GM21723 (cell line): Measurements from ENCODE around the gene EIF3L.

Experiments used
- ATAC-seq: cut with Tn5 transposase; IDR thresholded peaks from one replicate; pipeline ENCODE4 v1.9.1; 2021; ENCODE audit warnings: mild to moderate bottlenecking, moderate library complexity; ENCODE audit not compliant: unreplicated experiment

EIF3L gene

DNA sequence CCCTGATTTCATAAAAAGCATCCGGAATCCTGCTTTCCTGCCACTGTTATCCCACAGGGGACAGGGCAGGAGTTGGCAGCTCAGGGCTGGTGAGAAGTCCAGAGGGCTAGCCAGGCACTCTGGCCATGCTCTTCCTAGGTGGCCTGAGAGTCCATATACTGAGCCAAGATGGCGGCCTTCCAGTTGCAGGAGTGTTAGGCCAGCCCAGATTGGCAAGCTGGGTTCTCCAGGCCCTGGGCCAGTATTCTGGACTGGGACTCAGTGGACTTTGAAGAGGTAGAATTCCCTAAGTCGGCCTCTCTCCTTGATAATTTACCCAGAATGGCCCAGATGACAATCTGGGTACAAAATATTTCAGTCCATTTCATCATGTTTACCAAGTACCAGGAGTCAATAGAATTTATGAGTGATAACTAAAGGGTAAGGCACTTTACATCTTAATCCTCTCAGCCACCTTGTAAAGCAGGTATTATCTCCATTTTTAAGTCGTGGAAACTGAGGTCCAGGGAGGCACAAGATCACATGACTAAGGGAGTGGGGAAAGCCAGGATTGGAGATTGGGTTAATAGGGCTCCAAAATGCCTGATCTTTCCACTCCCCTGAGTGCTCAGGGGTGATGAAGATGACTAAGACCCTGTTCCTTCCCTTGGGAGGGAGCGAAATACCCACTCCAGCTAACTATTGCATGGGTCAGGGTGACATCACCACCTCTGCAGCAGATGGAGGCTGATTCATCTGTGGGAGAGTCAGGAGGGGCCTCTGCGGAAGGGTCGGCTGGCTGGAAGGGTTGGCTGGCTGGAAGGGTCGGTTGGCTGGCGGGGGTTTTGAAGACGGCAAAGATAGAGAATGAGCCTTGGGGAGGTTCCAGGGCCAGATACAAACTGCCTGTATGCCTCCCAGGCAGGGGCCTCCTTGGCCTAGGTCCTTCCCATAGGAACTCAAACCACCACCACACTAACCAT is 55.6 kb downstream of the EIF3L start:
- no peak for ATAC-seq

DNA sequence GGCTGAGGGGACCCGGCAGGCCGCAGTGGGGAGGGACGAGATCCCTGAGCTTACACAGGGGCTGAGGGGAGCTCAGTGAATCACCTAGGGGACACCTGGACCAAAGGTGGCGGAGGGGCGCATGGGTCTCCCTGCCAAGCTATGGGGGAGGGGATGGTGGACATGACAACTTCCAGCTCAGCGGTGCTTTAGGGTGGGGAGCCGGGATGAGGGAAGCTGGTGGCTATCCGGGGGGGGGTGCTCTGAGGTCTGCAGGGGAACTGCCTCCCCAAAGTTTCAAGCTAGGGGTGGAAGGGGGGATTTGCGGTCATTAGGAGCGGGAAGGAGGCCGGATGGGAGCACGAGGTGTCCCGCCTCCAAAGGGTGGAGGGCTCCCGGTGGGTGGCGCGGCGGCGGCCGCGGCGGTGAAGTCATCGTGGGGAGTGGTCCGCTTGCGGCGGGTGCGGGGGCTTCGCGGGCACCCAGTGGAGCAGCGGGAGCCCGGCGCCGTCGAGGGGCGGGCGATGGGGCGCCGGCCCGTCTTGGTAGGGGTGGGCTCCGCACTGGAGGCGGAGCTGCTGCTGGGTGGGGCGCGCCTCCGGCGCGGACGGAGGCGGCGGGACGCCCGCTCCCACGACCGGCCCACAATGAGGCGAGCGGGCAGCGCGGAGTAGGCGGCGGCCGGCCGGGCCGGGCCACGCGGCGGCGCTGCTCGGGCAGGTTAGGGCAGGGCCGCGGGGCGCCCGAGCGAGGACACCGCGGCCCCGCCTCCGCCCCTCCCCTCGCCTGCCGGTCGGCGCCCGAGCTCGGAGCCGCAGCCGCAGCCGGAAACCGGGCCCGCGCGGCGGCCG is 56.5 kb downstream of the EIF3L start, which contains the start of gene MICALL1:
Gene MICALL1 (plus strand): TSS at position 764 of the 830 bp plus-strand sequence. CDS start 126 bp downstream, outside the sequence.
- ATAC-seq = peak; percentile 82

DNA sequence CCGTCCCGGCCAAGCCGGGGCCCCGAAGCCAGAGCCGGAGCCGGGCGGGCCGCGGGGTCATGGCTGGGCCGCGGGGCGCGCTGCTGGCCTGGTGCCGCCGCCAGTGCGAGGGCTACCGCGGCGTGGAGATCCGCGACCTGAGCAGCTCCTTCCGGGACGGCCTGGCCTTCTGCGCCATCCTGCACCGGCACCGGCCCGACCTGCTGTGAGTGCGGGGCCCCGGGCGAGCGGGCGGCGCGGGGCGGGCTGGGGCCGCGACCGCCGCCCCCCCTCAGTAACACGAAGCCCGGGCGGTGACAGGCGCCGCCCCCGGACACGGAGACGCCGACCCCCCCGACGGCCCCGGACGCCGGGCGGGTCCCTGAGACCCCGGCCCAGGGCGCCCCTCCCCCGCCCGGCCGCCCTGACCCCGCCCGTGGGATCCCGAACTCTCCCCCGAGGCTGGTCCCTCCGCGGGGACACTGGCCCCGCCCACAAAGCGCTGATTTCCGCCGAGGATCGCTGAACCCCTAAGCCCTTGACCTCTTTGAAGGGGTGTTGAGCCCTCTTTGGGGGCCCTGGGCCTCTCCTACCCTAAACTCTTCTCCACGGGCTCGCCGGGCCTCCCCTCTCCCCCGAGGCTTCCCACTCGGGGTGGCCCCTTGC is 57.3 kb downstream of the EIF3L start:
- ATAC-seq = peak; percentile 19

DNA sequence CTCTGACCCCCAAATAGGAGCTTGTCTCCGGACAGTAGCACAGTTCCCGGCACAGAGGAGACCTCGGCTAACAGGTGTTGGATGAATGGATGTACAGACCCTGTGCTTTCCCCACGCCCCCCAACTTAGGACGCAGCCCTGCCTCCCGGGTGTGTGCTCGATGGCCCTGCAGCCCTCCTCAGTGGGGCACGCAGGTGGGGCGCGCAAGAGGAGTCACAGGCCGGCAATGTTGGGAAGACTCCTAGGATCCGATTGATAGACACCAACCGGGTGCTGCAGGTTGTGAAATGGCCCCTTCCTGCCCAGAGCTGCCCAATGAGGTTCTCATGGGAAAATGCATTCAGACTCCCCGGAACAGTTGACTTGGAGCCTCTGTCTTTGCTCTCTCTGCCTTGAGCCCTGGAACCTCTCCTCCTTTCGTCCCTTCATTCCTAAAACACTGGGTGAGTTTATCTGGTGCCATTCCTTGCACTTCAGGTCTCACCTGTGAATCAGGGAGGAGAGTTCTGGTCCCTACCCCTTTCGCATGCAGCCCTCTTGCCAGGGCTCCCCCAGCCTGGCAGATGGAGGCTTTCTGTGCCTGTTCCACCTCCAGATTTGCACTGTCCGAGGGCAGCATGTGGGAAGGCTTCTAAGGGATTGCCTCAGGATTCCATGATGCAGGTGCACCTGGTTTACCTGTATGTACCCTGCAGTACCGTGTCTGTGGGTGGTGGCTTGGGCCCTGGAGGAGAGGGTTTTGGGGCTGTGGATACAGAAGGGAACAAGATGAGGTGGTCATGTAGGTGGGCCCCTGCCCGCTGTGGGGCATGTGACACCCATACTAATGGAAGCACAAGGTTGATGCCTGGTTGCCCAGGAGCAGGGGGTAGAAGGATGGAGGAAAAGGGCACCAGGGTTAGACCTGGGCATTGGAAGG is 58.1 kb downstream of the EIF3L start:
- peak; percentile 3 for ATAC-seq

DNA sequence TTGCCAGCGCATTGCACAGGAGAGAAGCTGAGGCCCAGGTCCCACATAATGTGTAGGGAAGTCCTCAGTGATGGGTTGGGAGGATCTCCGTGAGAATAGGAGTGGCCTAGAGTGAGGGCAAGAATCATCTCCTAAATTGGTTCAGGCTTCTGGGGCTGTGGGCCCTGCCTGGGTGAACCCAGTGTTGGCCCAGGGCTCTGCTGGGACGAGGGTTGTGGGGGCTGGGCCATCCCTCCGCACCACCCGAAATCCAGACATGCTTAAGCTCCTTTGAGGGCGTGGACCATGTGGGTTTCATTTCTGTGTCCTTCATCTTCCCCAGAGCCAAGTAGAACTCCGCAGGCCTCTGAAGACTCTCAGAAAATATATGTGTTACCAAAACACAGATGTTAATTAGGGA is 60.5 kb downstream of the EIF3L start:
- ATAC-seq = no peak

DNA sequence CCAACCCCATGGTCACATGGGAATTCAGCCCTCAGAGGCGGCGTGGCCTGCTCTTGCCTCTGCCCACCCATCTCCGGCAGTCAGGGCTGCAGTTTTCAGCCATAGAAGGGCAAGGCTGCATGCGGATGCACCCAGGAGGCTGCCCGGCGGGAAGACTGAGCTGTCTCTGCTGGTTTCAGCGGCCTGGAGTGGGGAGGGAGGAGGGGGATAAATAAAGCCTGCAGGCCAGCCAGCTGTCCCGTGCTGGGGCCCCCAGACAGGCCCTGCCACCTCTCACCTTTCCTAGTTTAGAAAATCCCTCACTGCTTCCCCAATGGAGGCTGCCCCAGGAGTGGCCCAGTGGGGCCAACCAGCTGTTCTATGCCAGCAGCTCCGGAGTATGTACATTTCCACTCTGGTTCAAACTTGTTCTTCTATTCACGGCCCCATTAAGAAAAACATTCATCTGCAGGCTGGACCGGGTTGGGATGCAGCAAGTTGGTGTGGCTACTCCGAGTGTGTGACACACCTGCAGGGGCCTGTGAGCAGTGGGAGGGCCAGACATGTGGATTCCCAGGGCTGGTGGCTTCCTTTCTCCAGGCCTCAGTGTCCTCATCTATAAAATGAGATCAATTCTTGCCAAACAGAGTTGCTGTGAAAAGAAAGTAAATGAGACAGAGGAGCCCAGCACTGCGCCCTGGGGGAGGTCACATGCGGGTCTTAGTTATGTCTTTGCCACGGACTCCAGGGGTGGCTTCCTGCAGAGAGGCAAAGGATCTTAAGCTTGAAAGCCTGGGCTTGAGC is 61.9 kb downstream of the EIF3L start:
- ATAC-seq = no peak

DNA sequence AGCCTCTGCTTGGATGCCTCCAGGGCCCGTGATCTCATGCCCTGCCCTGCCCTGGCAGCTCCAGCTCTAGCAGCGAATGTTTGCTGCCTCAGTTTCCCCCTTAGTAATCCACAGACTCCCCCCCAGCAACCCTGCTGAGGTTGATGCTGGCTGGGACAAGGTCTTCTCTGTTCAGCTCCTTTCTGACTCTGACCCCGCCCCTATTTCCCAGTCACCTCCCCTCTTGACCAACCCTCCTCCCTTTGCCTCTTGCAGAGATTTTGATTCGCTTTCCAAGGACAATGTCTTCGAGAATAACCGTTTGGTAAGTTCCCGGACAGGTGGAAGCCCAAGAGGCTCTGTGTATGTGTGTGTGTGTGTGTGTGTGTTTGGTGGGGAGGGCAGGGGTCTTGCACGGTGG is 62.5 kb downstream of the EIF3L start:
- no peak for ATAC-seq

DNA sequence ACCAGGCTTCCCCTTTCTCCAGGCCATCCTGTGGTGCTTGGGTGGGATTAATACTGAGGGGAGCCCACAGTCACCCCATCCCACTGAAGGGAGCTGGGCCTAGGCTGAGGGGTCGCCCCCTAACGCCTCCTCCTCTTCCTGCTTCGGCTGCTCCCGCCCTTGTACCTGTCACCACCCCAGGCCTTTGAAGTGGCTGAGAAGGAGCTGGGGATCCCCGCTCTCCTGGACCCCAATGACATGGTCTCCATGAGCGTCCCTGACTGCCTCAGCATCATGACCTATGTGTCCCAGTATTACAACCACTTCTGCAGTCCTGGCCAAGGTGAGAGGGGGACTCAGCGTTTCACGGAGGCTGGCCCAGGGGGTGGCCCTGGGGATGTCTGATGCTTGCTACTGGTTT is 63.0 kb downstream of the EIF3L start:
- ATAC-seq = no peak

DNA sequence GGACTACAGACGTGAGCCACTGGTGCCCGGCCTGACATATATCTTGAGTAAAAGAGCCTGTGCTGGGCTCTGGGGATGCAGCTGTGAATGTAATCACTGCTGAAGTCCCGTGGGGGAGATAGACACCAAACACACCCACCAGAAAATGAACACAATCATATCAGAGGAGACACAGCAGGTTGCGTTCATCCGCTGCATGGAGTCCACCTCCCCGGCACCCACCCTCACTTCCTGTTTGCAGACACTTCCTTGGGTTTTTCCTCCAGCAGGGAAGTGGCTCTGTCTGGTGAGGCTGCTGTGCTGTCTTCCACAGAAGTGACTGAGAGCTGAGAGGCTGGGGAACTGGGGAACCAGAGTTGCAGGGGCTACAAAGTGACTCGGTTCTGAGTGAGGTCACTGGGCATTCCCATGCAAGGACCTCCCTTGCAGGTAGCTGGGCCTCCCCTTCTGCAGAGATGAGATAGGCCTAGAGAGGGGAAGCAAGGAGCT is 64.1 kb downstream of the EIF3L start:
- no peak for ATAC-seq

DNA sequence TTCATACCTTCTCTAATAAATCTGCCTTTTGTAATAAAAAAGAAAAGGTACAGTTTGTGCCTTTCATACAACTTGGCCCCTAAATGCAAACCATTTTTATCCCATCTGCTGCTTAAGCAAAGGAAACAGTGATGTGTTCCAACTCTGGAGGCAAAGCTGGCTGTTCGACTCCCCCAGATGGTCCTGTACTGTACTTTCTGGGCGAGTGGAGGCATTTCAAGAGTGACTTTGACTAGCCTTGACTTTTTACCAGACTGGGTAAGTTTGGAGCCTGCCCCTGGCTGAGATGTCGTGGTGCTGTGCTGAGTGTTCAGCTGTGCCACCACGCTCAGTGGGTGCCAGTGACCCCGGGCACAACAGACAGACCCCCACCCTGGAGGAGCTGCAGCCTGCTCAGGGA is 67.1 kb downstream of the EIF3L start:
- no peak for ATAC-seq

DNA sequence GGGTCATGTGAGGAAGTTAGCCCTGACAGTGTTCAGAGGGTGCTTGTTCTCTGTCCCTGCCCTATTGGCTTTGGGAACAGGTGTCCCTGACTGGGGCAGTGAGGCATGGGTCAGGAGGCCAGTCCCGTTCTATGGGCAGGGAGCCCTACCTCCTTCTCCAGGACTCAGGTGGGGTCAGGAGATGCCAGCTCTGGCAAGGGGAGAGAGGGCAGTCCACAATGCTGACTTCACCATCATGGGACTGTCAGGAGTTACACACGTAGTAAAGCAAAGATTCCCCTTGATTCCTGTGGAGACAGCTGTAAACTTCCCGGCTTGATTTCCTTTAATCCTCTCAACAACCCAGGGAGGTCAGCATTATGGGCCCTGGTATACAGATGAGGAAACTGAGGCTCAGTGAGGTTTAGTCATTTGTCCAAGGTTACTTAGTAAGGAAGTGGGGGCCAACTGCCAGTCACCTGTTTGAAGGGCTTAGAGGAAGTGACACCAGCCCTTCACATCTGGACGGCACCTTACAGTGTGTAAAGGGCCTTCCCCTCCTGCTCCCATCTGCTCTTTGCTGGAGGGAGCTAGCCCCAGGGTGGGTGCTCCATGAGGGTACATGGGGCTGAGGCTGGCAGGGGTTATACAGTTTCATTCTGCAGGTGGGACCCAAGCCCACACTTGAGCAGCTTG is 68.8 kb downstream of the EIF3L start:
- no peak for ATAC-seq

DNA sequence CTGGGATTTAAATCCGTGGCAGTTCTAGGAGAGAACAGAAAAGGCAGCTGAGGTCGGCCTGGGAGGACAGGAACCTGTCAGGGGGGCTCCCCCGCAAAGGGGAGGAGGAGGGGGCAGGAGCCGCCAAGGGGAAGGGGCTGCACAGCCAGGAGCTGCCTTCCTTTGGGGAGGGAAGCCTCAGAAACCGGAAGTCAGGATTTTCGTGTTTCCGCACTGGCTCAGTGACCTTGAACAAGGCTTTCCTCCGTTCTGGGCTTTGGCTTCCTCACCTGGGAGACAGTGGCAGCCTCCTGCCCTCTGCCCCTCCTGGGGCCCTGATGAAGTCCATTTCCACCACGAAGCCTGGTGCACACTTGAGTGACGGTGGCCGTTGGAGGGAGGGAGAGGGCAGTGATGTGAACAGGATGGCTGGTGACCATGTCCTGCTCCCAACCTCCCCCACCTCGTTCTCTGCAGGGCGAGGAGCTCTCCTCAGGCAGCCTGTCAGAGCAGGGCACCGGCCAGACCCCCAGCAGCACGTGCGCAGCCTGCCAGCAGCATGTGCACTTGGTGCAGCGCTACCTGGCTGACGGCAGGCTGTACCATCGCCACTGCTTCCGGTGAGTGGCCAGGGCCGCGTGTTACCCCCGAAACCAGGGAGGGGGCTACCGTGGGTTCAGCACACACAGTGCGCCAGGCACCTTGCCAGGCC is 69.5 kb downstream of the EIF3L start:
- no peak for ATAC-seq

DNA sequence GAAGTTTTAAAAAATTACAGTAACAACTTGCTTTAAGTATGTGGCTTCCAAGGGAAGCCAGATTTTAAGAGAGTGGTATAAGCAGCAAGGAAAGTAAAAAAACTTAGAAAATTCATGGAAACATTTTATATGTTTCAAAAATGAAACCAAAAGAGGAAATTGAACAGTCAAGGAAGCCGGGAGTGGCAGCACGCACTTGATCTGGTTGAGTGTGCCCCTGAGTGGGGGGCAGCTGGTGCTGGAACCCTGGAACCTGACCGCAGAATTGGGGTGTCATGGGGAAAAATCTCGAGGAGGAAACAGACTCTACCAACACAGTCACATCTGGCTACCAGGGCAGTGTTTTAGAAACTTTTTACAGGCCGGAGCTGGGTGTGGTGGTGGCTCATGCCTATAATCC is 70.9 kb downstream of the EIF3L start:
- no peak for ATAC-seq

DNA sequence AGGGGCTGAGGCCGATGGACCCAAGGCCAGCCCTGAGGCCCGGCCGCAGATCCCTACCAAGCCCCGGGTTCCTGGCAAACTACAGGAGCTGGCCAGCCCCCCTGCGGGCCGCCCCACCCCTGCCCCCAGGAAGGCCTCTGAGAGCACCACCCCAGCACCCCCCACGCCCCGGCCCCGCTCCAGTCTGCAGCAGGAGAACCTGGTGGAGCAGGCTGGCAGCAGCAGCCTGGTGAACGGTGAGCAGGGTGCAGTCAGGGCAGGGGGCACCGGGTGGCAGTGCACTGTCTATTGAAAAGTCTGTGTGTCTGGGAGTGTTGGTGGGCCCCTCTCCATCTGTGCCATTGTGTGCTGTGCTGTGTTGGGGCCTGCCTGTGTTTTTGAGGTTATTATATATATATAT is 73.0 kb downstream of the EIF3L start:
- no peak for ATAC-seq

DNA sequence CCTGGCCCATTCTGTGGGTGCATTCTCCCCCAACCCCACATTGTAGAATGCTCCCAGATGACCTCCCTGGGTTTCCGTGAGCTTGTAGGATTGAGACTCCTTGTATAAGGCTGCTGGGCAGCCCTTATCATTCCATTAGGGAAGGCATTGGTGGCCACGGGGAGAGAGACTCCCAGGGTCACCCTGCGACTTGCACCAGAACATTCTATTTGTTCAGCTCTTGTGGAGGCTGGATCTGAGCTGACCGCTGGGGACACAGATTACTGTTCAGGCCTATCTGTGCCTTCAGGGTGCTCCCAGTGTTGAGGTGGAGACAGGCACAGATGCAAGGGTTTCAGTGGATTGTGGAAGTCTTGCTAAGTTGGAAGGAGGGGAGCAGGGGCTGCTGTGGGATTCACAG is 74.7 kb downstream of the EIF3L start:
- no peak for ATAC-seq

DNA sequence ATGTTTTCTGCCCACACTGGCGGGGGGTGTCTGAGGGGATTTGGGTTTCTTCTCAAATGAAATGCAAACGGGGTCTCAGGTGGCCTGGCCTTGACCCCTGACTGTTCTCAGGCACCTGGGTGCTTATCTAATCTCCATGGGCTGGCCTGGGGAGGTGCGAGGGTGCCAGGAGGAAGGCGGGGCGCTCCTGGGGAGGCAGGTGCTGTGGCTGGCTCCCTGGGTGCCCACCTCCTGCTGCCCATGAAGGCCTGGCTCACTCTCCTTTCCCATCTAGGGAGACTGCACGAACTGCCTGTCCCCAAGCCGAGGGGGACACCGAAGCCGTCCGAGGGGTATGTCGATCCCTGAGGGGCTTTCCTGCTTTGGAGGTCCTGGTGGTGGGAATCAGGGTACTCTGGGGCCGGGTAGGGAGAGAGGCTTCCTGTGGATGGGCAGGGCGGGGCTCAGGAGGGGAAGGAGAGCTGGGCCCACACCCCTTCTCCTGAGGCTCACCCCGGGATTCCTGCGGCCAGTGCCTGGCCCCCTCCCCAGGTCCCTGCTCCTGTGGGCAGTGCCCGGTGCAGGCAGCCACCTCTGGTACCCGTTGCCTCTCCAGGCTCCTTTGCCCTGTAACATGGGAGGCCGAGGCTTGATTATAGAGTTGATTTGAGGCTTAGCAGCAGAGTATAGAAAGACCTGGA is 75.3 kb downstream of the EIF3L start:
- ATAC-seq = no peak

DNA sequence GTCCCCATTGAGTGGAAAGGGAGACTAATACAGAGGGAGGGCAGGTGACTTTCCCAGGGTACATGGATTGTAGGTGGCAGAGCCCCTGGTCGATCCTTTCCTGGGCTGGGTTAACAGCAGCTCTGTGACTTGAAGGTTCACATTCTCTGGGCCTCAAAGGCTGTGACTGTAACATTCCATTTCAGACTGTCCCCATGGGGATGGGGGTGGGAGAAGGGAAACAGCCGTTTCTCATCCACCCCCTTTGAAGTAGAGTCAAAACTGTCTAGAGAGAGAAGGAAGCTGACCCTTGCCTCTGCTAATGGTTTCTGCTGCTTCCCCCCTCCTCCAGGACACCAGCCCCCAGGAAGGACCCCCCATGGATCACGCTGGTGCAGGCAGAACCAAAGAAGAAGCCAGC is 76.1 kb downstream of the EIF3L start:
- ATAC-seq = no peak

DNA sequence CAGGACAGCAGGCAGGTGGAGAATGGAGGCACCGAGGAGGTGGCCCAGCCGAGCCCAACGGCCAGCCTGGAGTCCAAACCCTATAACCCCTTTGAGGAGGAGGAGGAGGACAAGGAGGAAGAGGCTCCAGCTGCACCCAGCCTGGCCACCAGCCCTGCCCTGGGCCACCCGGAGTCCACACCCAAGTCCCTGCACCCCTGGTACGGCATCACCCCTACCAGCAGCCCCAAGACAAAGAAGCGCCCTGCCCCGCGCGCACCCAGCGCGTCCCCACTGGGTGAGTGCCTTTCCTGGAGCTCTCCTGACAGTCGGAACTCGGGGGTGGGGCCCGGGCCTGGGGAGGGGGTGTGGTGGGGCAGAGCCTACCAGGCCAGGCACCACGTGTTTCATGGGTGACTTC is 76.5 kb downstream of the EIF3L start:
- ATAC-seq = no peak
